ENCODE results near the gene GPATCH4. TPM values are rescaled to one million over a fixed set of nuclear protein-coding genes. Genes with fewer than 3 reads are reported as not detected.

GPATCH4 gene
- total RNA-seq, 1 donor from 2014 or later: 22.4 TPM

DNA sequence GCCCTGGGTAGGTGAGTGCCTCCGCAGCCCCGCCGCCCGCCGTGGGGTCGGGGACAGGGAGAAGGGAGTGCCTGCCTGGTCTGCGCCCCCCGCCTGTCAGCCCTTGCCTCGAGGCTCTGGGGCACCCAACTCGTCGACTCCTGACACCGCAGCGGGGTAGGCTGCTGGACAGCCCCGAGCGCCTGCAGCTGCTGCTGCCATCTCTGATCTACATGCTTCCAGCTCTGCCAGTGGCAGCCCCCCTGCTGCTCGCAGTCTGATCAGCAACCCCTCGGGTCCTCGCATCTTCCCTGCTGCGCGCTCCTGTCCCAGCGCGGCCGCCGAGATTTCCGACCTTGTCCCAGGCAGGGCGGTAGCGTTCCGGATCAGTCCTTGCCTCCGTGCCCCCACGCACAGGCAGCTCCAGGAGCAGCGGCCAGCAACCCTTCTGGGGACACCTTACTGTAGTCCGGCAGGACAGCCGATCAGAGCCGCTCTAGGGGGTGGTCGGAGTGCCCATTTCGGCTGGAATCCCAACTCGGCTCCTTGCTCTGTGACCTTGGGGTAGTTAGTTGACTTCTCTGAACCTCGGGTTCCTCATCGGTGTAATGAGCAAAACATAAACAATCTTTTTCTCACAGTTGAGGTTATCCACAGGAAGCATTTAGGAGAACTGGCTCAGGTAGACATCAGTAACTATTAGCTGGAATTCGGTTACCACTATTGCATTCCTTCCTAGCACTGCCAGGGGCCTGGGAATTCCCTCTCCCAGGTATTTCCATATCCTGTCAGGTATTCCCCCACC is 41.2 kb upstream of the GPATCH4 start:
- ATAC-seq (no peak), DNase-seq (no peak)
- TF ChIP-seq, protein P1, sequence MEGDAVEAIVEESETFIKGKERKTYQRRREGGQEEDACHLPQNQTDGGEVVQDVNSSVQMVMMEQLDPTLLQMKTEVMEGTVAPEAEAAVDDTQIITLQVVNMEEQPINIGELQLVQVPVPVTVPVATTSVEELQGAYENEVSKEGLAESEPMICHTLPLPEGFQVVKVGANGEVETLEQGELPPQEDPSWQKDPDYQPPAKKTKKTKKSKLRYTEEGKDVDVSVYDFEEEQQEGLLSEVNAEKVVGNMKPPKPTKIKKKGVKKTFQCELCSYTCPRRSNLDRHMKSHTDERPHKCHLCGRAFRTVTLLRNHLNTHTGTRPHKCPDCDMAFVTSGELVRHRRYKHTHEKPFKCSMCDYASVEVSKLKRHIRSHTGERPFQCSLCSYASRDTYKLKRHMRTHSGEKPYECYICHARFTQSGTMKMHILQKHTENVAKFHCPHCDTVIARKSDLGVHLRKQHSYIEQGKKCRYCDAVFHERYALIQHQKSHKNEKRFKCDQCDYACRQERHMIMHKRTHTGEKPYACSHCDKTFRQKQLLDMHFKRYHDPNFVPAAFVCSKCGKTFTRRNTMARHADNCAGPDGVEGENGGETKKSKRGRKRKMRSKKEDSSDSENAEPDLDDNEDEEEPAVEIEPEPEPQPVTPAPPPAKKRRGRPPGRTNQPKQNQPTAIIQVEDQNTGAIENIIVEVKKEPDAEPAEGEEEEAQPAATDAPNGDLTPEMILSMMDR (IDR thresholded peaks at IDR 0.05): no peak
- Histone ChIP-seq H3K9me3 (no peaks in the 10 kb centered on the region), H3K36me3 (no peaks in the 10 kb centered on the region), H3K4me1 (peaks cover 14% of the 10 kb centered on the region), H3K27ac (no peak overlapping the region), H3K4me3 (peak overlapping the region; percentile 23), H3K27me3 (peaks cover 88% of the 10 kb centered on the region)
- intact Hi-C loops (cut with DNase I): no loop called here

DNA sequence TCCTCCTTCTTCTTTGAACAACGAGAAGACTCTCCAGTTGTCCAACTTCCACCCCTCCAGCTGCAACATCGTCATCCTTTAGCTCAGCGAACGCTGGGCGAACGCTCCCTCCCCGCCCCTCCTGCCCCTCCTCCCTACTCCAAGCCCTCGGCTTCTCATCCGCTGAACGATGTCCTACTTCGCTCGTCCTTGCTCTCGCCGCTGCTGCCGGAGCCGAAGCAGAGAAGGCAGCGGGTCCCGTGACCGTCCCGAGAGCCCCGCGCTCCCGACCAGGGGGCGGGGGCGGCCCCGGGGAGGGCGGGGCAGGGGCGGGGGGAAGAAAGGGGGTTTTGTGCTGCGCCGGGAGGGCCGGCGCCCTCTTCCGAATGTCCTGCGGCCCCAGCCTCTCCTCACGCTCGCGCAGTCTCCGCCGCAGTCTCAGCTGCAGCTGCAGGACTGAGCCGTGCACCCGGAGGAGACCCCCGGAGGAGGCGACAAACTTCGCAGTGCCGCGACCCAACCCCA is 40.5 kb upstream of the GPATCH4 start, which contains the start of gene BCAN:
BCAN (plus strand) TSS at position 357 of the 504 bp plus-strand sequence. CDS start 3,938 bp downstream, outside the sequence.
- TF ChIP-seq, protein P1 (IDR thresholded peaks at IDR 0.05): no peak
- H3K9me3 ChIP-seq: no peaks in the 10 kb centered on the region
- peaks cover 14% of the 10 kb centered on the region for H3K4me1 ChIP-seq
- intact Hi-C loops (cut with DNase I): no loop called here
- ATAC-seq: peak; percentile 7
- peak within 1 kb of the TSS; percentile 23 for H3K4me3 ChIP-seq
- H3K27ac ChIP-seq: no peak within 1 kb of the TSS
- H3K36me3 ChIP-seq: no peaks in the 10 kb centered on the region
- no peak for DNase-seq
- peaks cover 85% of the 10 kb centered on the region for H3K27me3 ChIP-seq

DNA sequence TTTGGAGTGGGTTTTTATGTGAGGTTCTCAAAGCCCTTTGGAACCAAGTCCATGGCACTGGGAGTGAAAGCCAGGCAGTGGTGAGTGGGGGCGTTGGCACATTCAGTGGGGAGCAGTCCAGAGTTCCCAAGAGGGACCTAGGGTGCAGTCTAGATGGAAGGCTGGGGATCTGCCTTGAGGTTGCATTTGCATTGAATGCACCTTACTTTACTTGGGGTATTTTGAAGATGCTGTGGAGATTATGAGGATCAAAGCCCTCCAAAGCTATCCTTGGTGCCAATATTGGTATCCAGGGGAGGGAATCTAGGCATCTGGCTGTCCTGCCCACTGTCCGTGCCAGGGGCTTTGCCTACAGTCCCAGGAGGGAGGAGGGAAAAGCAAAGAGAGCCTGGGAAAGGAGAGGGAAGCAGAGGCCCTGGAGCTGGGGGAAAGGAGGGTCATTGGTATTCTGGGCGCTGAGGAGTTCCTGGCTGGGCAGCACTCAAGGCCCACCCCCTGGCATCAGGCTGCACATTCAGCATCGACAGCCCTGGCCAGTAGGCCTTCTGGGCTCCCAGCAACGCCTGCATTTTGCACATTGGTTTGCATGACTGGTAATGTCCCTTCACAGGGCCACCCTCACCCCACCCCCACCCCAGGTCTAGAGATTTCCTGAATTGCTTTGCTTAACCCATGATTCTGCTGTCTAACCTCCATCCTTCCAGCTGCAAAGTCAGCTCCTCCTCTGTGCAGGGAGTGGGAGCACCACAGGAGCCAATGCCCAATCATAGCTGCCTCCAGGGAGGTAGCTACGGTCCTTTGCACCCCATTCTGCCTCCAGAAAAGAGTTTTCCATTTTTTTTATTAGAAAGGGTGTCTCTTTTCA is 39.8 kb upstream of the GPATCH4 start:
- Histone ChIP-seq H3K27ac (no peak overlapping the region), H3K9me3 (no peaks in the 10 kb centered on the region), H3K4me1 (peaks cover 14% of the 10 kb centered on the region), H3K4me3 (no peak overlapping the region), H3K36me3 (no peaks in the 10 kb centered on the region), H3K27me3 (peaks cover 81% of the 10 kb centered on the region)
- DNase-seq (no peak), ATAC-seq (no peak)
- intact Hi-C loops (cut with DNase I): no loop called here
- TF ChIP-seq, protein P1 (IDR thresholded peaks at IDR 0.05): no peak

DNA sequence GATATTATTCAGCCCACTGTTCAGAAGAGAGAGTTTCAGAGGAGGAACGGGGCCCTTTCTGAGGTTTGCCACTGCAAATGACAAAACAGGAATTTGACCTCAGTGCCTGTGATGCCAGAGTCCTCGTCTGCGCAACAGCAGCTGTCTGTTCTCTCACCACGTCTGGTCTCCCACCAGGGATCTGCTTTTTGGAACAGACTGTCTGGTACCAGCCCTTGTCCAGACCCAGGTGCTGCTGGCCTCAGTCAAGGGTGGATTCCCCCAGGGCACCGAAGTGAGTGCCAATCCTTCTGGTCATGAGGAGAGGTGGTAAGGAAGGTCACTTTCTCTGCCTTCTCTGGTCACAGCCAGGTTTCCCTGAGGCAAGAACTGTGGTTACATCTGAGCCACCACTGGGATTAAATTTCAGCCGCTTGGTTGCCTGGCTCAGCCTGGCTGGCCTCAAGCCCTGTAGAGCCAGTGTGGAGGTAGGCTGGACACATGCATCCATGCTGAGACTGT is 38.4 kb upstream of the GPATCH4 start:
- H3K9me3 ChIP-seq: no peaks in the 10 kb centered on the region
- peaks cover 14% of the 10 kb centered on the region for H3K4me1 ChIP-seq
- no peak overlapping the region for H3K27ac ChIP-seq
- TF ChIP-seq, protein P1 (IDR thresholded peaks at IDR 0.05): no peak
- ATAC-seq (no peak), DNase-seq (no peak)
- H3K4me3 ChIP-seq: no peak overlapping the region
- peaks cover 69% of the 10 kb centered on the region for H3K27me3 ChIP-seq
- intact Hi-C loops (cut with DNase I): no loop called here
- H3K36me3 ChIP-seq: no peaks in the 10 kb centered on the region

DNA sequence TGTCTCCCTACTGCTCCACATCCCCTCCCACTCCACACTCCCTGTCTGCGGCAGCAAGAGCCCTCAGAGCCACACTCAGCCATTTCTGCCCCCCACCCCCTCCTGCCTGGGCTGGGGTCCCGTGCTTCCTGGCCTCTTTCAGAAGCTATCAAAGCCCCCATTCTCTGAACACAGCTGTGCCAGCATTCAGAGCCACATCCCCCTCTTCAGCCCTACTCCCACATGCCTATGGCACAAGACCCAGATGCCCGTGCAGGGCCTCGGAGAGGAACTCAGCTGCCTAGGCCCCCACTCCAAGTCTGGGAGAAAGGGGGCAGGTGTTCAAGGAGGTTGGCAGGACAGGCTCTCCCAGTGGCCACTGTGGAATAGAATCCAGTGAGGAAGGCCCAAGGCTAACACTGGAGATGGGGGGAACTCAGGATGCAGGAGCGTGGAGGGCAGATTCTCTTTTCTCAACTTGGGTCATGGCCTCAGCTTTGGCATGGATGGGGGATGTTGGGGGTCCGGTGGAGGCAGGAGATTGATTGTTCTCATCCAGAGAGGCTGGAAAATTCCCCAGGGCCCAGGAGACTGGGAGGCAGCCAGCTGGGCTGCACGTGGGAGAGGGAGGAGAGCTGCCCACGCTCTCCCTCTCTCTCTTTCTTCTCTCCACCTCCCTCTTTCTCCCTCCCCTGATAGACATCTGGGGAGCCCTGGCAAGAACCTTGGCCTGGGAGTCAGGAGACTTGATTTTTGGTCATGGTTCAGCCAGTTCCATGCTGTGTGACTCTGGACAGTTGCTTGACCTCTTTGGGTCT is 37.1 kb upstream of the GPATCH4 start:
- intact Hi-C loops (cut with DNase I): no loop called here
- TF ChIP-seq, protein P1 (IDR thresholded peaks at IDR 0.05): no peak
- no peaks in the 10 kb centered on the region for H3K36me3 ChIP-seq
- peaks cover 14% of the 10 kb centered on the region for H3K4me1 ChIP-seq
- H3K4me3 ChIP-seq: no peak overlapping the region
- peaks cover 75% of the 10 kb centered on the region for H3K27me3 ChIP-seq
- no peaks in the 10 kb centered on the region for H3K9me3 ChIP-seq
- no peak overlapping the region for H3K27ac ChIP-seq
- DNase-seq: no peak
- no peak for ATAC-seq
